GM21367 (cell line): Measurements from ENCODE around the gene SMPD2.

Source experiments
- ATAC-seq: cut with Tn5 transposase; IDR thresholded peaks from one replicate; pipeline ENCODE4 v1.9.1; 2021; ENCODE audit not compliant: unreplicated experiment

SMPD2 gene

DNA sequence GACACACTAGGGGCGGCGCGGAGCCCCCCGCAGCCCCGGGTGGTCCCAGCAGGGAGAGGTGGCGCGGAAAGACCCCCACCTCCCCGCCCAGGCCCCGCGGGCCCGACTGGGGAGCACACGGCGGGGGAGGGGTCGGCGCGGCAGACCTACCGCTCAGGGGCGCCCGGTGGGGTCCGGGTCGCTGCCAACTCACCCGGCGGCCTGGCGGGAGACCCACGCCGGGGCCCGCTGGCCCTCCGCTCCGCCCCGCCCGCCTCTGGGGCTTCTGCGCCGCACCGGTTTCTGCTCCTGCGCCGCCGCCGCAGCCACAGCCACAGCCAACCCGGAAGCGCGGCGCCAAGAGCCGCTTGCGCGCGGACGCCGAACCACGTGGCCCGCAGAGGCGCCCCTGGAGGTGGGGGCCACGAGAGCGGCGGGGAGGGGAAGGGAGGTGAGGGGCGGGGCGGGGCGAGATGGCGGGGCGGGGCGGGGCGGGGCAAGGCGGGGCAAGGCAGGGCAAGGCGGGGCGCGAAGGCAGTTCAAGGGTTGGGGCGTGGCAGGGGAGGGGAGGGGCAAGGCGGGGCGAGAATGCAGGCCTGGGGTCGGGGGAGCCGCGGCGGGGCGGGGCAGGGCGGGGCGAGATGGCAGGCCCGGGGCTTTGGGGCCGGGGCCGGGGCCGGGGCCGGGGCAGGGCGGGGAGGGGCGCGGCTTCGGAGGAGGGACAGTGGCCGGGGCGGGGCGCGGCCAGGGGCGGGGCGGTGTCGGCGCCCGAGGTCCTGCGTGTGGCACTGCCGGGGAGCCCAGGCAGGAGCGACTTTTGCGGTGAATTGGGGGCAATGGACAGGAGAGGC, 42.6 kb downstream of the SMPD2 start, which contains the start of gene ZBTB24:
Gene ZBTB24, minus strand, starts transcription at position 315 of the 830 bp plus-strand sequence. CDS start 1,193 bp downstream, outside the sequence.
- peak; percentile 87 for ATAC-seq

- ATAC-seq: no peak
These were observed 43.2 kb downstream of the SMPD2 start for GRCh38 chr6:109483735-109484057.

DNA sequence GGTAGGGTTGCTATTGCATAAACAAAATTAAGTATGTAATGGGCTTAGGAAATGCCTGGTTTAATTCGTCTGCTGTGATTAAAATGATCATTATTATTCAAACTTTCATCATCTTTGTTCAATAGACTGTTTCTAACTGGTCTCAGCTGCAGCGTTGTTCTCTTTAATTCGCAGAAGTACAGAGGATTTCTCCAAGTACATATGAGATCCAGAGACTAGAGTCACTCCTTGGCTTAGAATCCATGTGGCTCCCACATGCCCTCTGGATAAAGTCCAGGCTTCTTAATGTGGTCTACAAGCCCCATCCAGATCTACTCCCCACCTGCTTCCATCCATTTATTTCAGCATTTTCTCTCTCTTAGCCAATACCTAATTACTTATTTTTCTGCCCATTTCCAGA, 43.6 kb downstream of the SMPD2 start:
- no peak for ATAC-seq

DNA sequence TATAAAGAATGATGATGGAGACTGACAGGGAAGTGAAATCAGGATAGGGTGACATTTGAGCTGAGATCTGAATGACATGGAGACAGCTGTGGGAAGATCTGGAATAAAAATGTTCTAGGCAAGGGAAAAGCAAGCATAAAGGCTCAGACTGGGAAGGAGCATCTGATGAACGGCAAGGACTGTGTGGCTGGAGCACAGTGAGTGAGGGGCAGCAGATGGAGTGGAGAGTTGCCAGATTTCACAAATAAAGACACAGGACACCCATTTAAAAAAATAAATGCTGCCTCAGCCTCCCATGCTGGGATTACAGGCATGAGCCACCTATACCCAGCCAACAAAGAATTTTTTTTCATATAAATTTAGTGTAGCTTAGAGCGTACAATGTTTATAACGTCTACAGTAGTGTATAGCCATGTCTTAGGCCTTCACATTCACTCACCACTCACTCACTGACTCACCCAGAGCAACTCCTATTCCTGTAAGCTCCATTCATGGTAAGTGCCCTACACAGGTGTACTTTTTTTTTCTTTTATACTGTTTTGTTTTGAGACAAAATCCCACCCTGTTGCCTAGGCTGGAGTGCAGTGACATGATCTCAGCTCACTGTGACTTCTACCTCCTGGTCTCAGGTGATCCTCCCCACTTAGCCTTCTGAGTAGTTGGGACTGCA, 44.9 kb downstream of the SMPD2 start:
- ATAC-seq: no peak

GRCh38 chr6:109486068-109486467, 45.5 kb downstream of the SMPD2 start:
- ATAC-seq: no peak

- ATAC-seq: no peak
These were observed 47.5 kb downstream of the SMPD2 start for GRCh38 chr6:109488001-109488400.

DNA sequence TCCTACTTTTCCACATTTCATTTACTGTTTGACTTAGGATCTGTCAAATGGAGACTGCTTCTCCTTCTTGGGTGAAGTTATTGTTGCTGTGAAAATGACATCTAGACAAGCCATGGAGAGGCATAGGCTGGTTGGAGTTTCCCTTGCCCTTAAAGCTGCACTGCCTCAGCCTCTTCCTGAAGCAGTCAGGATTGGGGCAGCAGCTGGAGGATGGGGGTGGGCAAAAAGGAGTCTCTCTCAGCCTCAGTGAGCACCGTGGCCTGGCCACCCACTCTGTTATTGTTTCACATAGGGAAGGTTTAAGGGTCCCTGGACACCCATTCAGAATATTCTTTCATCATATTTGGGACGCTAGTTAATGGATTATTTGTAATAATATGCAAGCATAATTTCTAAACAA, 50.2 kb downstream of the SMPD2 start:
- no peak for ATAC-seq

DNA sequence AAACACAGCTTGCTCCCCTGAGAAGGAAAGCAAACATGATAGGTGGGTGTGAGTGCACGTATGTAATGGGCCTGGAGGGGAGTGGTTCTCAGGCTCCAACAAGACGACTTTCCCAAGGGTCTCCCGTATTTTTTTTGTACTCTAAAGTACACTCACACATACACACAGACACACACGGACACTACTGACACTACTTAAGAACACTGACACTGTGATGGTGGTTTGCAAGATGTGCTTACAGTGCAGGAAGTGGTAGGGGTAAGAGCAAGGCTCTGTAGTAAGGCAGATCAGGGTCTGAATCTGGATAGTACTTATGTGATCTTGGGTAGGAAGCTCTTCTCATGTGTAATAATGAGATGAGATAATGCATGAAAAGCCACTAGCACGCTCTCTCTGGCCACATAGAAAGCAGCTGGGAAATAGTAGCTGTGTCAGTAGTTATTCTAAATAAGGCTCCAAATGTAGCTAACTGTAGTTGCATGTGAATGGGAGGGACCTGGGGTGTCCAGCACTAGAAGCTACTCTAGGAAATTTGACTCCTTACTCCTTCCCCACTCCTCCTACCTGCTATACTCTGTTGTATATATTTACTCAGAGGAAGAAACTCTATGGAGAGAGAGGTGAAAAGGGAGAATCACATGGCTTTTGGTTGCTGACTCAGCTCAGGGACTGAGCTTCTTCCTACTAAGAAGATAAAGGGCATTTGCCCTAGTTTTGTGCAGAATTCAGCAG, 50.8 kb downstream of the SMPD2 start:
- no peak for ATAC-seq
